Measurements from ENCODE around the gene KIT.

GRCh38 chr4:54780149-54780495 is 122.4 kb downstream of the KIT start:
- no peak for TF ChIP-seq POLR2AphosphoS5 (IDR thresholded peaks at IDR 0.05; ENCODE audit: borderline replicate concordance, low read depth, low read length)
- TF ChIP-seq EZH2 (IDR thresholded peaks at IDR 0.05): no peak
